GM18505 (cell line): Measurements from ENCODE around the gene ALDH3B1.
A peak's percentile ranks its signal among the peaks of the same experiment; 100 is the strongest.

Experiments
- ATAC-seq: cut with Tn5 transposase; IDR thresholded peaks from one replicate; pipeline ENCODE4 v1.9.1; 2021; ENCODE audit not compliant: unreplicated experiment
- POLR2A ChIP-seq: IDR thresholded peaks from 4 replicates; pipeline ENCODE4 v1.6.1; 2011; ENCODE audit warnings: borderline replicate concordance; ENCODE audit not compliant: insufficient read depth, insufficient read length; ENCODE audit errors: extremely low read depth

The ALDH3B1 gene

GRCh38 chr11:68050371-68050841, 40.3 kb downstream of the ALDH3B1 start:
- ATAC-seq: no peak
- TF ChIP-seq POLR2A: no peak

DNA sequence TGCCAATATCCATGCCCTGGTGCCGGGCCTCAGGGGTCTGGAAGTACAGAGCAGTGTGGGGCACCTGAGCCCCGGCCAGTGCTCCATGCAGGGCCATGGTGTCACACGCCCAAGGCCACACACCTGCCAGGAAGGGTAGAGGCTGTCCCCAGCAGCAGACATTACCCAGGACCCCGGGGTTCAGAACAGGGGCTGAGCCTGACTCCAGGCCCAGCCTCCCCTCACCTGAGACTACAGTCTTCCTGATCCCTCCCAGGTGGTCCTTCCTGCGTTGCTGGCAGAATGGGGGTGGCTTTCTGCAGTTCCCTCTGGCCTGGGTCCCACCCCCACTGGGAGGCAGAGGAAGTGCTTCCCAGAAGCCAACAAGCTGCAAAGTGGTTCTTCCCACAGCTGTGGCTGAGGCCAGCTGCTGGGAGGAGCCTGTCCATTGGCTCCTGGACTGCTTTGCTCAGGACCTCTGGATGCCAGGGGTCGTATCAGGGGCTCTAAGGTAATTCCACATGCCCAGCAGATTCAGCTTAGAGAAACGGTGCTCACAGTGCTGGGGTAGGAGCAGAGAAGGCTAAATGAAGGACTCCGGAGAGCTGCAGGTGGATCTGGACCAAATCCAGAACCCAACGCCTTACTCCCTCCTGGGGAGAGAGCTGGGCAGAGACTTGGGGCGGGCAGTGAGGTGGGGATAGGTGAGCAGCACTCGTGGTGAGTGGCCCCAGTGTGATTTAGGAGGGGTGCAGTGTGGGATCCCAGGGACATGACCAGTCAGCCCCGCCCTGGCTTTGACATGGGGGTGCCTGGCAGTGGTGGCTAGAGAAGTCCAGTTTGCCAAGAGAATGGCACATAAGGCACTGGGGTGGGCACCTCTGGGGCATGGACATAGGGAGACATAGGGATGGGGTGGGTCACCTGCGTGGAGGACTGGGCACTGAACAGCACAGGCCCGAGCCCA, 41.3 kb downstream of the ALDH3B1 start:
- TF ChIP-seq POLR2A: no peak
- ATAC-seq: no peak

DNA sequence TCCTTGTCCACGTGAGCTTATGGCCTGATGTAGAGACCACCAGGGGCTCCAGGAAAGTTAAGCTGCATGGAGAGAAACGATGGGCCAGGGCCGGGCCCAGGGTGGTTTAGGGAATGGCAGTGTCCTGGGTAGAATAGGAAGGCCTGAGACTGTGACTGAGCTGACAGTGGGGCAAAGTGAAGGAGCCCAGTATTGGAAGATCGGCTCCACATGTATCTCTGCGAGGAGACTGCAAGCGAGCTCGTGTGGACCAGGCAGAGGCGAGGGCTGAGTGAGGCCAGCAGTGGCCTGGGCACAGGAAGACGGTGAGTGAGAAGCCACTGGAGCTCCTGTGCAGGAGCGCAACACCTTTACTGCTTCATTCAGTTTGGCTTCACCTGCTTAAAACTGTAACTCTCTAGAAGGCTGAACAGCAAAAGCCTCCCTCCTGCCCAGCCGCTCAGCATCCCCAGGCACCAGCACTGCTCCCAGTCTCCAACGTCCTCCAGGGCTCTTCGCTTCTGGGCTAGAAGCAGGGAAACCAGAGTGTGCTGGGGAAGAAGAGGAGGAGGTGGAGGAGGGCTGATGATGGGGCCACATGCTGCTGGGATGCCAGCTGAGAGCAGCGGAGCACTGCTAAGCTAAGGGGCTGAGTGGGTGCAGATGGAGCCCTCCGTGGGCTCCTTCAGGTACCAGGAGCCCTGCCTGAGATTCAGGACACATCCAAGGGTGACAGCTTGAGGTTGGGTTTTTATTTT, 42.2 kb downstream of the ALDH3B1 start:
- no peak for TF ChIP-seq POLR2A
- ATAC-seq: no peak

GRCh38 chr11:68053117-68053516, 43.0 kb downstream of the ALDH3B1 start:
- ATAC-seq: no peak
- TF ChIP-seq POLR2A: peak; percentile 23

- peak; percentile 35 for TF ChIP-seq POLR2A
- no peak for ATAC-seq
These were observed 44.1 kb downstream of the ALDH3B1 start for GRCh38 chr11:68053981-68054812.

DNA sequence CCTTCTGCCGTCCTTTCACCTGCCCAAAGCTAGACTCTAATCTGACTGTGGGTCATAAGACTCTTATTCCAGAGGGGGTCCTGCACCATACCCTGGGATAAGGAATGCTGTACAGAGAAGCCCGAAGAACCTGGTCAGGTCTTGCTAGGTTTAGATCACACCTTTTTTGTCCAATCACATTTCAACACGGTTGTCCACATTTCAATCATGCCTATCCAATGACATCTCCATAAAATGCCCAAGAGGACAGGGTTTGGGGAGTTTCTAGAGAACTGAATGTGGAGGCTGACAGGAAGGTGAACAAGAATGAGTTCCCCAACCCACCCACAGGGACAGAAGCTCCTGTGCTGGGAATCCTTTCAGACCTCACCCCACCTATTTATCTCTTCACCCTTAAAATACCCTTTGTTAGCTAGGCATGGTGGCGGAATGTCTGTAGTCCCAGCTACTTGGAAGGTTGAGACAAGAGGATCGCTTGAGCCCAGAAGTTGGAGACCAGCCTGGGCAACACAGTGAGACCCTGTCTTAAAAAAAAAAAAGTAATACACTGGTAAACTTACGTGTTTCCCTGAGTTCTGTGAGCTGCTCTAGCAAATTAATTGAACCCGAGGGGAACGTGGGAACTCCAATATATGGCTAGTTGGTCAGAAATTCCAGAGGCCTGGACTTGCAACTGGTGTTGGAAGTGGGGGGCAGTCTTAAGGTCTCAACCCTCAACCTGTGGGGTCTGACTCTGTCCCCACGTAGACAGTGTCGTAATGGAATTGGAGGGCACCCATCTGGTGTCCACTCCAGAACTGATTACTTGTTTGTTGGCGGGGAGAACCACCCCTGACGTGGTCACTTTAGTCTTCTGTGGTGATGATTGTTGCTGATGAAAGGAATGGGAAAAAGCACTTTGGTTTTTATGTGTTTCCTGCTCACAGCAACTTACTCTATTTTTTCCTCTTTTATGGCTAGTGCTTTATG, 46.5 kb downstream of the ALDH3B1 start:
- no peak for TF ChIP-seq POLR2A
- no peak for ATAC-seq

GRCh38 chr11:68057807-68058206, 47.7 kb downstream of the ALDH3B1 start:
- TF ChIP-seq POLR2A: no peak
- no peak for ATAC-seq

DNA sequence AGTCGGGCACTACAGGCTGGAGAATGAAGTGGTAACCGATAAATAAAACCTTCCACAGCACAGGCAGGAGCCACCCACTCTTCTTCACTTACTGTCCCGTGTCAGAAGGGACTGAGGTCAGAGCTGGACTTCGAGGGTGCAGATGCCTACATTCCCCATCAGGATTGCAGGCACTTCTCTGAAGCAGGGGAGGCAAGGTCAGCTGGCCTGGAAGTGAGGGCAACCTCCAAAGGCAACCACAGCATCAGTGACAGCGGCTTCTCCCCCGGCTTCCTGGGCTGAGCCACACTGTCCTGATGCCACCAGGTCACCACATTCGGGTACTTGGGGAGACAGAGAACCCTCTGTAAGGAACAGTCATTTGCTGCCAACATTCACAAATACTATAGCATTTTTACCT, 51.4 kb downstream of the ALDH3B1 start:
- TF ChIP-seq POLR2A: no peak
- no peak for ATAC-seq

GRCh38 chr11:68064926-68065325, 54.8 kb downstream of the ALDH3B1 start:
- no peak for ATAC-seq
- no peak for TF ChIP-seq POLR2A

- no peak for ATAC-seq
- TF ChIP-seq POLR2A: no peak
These were observed 55.7 kb downstream of the ALDH3B1 start for GRCh38 chr11:68065841-68066240.

DNA sequence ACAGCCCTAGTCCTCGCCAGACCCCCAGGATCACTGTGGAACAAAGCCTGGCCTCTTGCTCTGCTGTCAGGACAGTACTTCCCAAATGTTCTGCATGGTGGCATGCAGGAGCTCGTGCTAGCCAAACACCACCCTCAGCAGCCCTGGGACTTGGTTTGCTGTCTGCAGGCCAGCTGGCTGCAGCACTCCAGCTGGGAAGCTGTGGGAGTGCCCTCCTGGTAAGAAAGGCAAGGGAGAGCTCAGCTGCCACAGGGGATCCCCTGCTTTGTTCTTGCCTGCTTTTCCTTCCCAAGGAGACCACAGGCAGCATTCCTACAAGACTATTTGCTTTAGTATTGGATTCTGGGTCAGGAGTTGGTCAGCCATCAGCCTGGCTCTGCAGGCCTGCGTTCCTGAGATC, 56.6 kb downstream of the ALDH3B1 start:
- no peak for ATAC-seq
- TF ChIP-seq POLR2A: no peak

DNA sequence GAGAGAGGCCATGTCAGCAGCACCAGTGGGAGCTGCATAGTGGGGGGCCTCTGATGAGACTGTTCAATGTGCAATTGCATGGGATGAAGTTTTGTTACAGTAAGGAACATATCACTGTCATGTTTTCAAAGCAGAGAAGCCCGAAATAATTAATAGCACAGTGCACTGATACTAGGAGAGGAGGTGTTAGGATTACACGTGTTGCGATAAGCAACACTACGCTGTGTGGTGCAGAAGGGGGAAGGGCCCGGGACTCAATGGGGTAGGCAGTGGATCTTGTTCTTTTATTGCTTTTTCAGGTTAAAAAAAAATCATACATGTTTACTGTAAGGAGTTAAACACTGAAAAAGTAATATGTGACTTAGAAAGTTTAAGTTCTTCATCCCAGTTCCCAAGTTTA, 57.9 kb downstream of the ALDH3B1 start:
- no peak for TF ChIP-seq POLR2A
- no peak for ATAC-seq
